Prostate gland (tissue), 2 donors: Measurements from ENCODE around the gene DAPK1.

ENCODE experiments used
- POLR2A ChIP-seq: fragments of 450-650 bp; IDR thresholded peaks from one replicate; pipeline ENCODE4 v1.6.1; 2016; ENCODE audit warnings: antibody characterized with exemption, mild to moderate bottlenecking
- TF ChIP-seq, protein P1 (sequence below), 4 experiments: fragments of 200-600 bp in 2 of 4; fragments of 450-650 bp in 2 of 4; sonication (generic) in 2 of 4; IDR thresholded peaks; 1 replicate in 3 of 4; 2 replicates in 1 of 4; pipeline ENCODE4 v1.5.1; 2016 to 2019; ENCODE audit warnings: antibody characterized with exemption in 4 of 4, mild to moderate bottlenecking in 2 of 4, moderate library complexity in 2 of 4

DNA sequence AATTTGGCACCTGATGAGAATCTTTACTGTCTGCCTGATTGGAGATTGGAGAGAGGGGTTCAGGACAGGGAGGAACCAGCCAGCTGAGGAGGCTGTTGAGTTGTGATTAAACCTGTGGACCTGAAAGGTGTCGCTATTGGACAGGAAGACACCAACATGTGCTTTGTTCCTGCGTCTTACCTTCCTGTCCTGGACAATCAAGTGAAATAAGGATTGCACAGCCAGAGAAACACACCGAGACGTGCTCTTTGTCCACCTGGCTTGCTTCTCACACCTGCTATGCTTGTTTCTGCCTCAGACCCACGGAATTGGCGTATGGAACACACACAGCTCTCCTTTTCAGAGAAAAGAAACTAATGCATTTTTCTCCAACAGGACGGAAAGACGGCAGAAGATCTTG lies 170.6 kb downstream of the DAPK1 start:
- TF ChIP-seq, protein P1, sequence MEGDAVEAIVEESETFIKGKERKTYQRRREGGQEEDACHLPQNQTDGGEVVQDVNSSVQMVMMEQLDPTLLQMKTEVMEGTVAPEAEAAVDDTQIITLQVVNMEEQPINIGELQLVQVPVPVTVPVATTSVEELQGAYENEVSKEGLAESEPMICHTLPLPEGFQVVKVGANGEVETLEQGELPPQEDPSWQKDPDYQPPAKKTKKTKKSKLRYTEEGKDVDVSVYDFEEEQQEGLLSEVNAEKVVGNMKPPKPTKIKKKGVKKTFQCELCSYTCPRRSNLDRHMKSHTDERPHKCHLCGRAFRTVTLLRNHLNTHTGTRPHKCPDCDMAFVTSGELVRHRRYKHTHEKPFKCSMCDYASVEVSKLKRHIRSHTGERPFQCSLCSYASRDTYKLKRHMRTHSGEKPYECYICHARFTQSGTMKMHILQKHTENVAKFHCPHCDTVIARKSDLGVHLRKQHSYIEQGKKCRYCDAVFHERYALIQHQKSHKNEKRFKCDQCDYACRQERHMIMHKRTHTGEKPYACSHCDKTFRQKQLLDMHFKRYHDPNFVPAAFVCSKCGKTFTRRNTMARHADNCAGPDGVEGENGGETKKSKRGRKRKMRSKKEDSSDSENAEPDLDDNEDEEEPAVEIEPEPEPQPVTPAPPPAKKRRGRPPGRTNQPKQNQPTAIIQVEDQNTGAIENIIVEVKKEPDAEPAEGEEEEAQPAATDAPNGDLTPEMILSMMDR (IDR thresholded peaks at IDR 0.05), result no peak
- TF ChIP-seq POLR2A, result no peak
